Tongue (tissue), 2 donors: ENCODE measurements around the gene NCAPD3. TPM values are rescaled to one million over a fixed set of nuclear protein-coding genes. Genes with fewer than 3 reads are reported as not detected.

Experiments
- DNase-seq: peaks from one replicate; pipeline ENCODE4 v3.0.0-alpha.2; 2015
- total RNA-seq: library from RNA; depleted of rRNA; stranded (reverse); fragments of >200 nt; gene quantifications from one replicate; pipeline ENCODE4 v1.2.3, GENCODE V29; 2014

Gene NCAPD3
- total RNA-seq, 1 donor from 2014 or later: 18.1 TPM

- no peak for DNase-seq
Observed at GRCh38 chr11:134157451-134157850, 66.3 kb downstream of the NCAPD3 start.

- no peak for DNase-seq
Observed at GRCh38 chr11:134155946-134156865, 67.6 kb downstream of the NCAPD3 start.

- no peak for DNase-seq
Observed at GRCh38 chr11:134155456-134155855, 68.3 kb downstream of the NCAPD3 start.

DNA sequence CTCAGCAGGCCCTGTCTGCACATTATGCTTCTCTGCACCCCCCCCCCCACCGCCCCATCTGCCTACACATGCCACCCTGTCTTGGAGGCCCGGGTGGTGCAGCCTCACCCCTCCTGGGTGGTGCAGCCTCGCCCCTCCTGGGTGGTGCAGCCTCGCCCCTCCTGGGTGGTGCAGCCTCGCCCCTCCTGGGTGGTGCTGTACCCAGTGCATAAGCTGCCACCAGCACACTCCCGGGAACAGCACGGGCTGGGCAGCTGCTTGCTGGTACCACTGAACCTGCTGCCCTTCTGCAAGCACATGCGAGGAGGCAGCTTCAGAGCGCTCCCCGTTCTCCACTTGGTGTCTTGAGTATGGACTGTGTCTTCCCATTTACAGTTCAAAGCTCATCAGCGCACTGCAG lies 69.3 kb downstream of the NCAPD3 start:
- DNase-seq: no peak

DNA sequence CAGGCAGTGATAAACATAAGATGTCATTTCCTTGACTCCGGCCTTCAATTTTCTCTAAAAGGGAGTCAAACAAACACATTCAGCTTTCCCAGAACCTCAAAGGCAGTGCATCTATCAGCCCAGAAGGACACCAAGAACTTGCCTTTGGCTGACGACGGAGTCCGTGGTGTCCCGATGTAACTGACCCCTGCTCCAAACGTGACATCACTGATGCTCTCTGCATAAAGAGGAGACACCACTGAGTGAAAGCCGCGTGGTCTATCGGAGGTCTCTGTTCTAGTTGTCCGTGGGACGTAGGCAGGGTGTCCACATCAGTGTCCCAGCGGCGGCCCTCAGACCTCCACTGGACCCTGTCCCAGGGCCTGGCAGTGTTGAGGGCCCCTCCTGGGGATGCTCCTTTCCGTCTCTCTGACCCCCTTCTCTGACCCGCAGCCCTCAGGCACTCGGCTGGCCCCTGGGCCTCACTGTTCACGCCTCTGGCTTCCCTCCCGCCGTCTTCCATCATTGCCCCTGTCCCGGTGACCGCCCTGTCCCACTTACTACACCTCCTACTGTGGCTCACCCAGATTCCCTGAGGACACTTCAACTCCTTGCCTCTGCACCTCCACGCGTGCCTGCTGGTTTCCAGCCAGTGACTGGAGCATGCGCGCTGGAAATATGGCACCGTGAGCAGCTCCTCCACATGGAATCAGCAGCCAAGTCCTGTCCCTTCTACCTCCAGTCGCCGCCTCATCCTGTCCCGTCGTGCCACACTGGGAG lies 70.4 kb downstream of the NCAPD3 start:
- no peak for DNase-seq

GRCh38 chr11:134152696-134153095 lies 71.1 kb downstream of the NCAPD3 start:
- no peak for DNase-seq

- no peak for DNase-seq
Observed at GRCh38 chr11:134151083-134151747, 72.6 kb downstream of the NCAPD3 start.

DNA sequence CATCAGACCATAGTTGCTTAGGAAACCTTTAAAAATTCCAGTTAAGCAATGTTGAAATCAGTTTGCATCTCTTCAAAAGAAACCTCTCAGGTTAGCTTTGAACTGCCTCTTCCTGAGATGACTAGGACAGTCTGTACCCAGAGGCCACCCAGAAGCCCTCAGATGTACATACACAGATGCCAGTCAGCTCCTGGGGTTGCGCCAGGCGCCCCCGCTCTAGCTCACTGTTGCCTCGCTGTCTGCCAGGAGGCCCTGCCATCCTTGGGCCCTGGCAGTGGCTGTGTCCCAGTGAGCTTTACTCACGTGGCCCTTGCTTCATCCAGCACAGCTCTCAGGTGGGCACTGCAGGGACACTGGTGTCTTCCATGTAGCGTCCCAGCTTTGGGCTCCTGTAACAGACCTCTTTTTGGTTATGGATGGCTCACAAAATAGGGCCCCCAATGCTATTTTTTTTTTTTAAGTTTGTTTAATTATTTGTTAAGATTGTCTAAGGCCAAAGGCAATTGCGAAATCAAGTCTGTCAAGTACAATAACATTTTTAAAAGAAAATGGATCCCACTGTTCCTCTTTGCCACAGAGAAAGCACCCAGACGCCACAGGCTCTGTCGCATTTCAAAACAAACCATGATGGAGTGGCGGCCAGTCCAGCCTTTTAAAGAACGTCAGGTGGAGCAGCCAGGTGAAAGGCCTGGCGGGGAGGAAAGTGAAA lies 73.4 kb downstream of the NCAPD3 start:
- no peak for DNase-seq

DNA sequence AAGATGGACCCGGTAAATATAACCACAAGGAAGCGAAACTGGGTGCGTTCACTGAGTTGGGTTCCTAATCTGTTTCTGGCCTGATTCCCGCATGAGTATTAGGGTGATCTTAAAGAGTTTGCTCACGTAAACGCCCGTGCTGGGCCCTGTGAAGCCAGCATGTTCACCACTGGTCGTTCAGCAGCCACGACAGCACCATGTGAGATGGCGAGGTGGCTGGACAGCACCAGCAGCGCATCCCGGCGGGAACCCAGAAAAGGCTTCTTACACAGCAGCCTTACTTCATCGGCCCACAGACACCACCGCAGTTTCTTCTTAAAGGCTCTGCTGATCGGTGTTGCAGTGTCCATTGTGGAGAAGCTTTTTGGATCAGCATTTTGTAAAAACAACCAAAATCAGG lies 74.4 kb downstream of the NCAPD3 start:
- no peak for DNase-seq

DNA sequence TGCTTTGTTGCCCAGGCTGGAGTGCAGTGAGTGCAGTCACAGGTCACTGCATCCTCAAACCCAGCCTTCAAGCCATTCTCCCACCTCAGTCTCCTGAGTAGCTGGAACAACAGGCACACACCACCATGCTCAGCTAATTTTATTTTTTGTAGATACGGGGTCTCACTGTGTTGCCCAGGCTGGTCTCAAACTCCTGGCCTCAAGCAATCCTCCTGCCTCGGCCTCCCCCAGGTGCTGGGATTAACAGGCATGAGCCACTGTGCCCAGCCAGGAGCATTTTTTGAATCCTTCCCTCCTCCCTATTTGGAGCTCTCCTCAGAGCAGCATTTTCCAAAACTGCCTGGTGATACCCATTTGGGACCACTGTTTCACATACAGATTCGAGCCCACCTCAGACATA lies 77.2 kb downstream of the NCAPD3 start:
- DNase-seq: no peak

DNA sequence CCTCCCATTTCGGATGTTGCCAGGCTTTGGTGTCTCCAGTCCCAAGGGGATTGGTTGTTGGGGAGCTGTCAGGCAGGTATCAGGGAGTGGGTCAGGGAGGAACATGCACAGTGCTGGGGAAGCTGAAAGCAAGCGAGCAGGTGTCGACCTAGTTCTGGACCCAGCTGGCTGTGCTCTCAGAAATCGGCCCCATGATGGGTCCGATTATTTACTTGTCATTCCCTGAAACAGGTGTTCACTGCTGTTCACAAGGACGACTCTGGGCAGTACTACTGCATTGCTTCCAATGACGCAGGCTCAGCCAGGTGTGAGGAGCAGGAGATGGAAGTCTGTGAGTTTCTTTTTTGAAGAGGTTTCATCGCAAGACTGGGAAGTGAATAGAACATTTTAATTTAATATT lies 78.1 kb downstream of the NCAPD3 start:
- DNase-seq: no peak

- no peak for DNase-seq
Observed at GRCh38 chr11:134144744-134145143, 79.0 kb downstream of the NCAPD3 start.

DNA sequence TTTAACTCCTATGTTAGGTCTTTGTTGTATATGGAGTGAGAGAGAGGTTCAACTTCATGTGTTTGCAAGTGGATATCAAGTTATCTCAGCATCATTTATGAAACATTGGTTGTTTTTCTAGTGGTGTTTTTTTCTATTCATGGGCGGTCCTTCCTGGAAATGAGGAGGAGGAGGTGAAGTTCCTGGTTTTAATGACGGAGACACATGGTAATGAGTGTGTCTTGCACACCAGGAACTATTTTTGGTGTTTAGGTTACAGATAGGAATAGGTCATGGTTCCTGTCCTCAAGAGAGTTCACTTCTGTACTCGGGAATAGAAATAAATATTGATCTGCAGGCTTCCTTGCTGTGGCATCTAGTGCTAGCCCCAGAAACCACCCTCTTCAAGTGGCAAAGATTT lies 80.0 kb downstream of the NCAPD3 start:
- DNase-seq: no peak

GRCh38 chr11:134142536-134142935 lies 81.2 kb downstream of the NCAPD3 start:
- DNase-seq: no peak

DNA sequence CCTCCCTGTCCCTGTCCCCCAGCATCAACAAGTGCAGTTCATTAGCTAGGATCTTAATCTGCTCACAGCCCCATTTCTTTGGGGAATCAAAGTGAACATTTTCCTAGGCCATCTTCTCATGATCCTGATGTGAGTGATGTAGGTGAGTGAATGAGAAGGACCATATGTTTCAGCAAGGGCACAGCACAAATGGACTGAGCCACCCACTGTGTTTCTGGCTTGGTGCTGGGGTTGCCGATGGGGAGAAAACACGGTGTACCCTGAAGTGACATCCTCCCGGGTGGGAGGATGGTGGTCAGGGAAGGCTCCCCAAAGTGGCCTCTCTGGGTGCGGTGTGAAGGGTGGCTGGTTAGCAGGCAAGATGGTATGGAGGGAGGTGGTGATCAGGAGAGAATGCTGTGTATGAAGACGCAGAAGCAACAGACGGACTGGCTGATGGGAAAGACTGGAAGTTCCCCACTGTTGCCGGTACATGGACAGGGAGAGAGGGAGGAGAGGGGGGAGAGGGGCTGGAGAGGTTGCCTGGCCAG lies 82.7 kb downstream of the NCAPD3 start:
- DNase-seq: no peak

DNA sequence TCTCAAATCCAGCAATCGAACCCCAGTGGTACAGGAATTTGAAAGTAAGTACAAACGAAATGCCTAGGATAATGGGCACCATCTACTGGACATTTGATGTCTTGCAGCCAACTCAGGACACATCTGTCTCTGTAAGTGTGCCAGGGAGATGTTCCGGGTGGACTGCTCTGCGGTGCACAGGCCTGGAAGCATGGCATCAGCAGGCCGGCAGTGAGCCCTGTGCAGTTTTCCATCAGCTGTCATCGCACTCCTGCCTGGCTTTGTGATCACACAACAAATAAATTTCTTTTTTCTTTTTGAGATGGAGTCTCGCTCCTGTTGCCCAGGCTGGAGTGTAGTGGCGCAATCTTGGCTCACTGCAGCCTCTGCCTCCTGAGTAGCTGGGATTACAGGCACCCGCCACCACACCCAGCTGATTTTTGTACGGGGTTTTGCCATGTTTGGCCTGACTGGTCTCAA lies 83.9 kb downstream of the NCAPD3 start:
- DNase-seq: peak; percentile 93

- DNase-seq: no peak
Observed at GRCh38 chr11:134139303-134139872, 84.4 kb downstream of the NCAPD3 start.

- DNase-seq: no peak
Observed at GRCh38 chr11:134138376-134138775, 85.4 kb downstream of the NCAPD3 start.

GRCh38 chr11:134134167-134134566 lies 89.6 kb downstream of the NCAPD3 start:
- DNase-seq: no peak

GRCh38 chr11:134132808-134133207 lies 91.0 kb downstream of the NCAPD3 start:
- no peak for DNase-seq

DNA sequence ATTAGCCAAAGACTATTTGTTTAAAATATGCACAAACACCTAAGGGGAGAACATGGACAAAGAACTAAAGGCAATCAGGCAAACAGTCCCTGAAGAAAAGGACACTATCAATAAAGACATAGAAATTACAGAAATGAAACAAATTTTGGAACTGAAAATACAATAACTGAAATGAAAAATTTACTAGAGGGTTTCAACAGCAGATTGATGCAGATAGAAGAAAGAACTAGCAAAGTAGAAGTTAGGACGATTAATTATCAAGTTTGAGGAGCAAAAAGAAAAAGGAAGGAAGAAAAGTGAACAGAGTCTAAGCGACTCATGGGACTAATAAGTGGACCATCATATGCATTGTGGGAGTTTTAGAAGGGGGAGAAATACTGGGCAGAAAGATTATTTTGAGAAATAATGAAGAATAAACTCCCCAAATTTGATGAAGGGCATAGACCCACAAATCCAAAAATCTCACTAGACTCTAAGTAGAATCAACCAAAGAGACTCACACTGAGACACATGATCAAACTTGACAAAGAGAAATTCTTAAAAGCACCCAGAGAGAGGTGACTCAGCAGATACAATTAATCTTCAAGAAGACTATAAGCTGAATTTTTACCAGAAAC lies 92.0 kb downstream of the NCAPD3 start:
- DNase-seq: no peak
